ENCODE data around the gene SLC19A1.

SLC19A1 gene

GRCh38 chr21:45551783-45552695 is 9.8 kb upstream of the SLC19A1 start:
- Histone ChIP-seq H3K36me3 (ENCODE audit: control insufficient read depth, insufficient read depth, low read length) (no peaks in the 10 kb centered on the region; the same call in 1 of the 2 replicates), H3K4me1 (ENCODE audit: control insufficient read depth, insufficient read depth, low read length) (peaks cover 9% of the 10 kb centered on the region), H3K9me3 (ENCODE audit: control insufficient read depth, insufficient read depth, low read length) (no peaks in the 10 kb centered on the region), H3K27me3 (ENCODE audit: control insufficient read depth, insufficient read depth, low read length) (no peaks in the 10 kb centered on the region), H3K4me3 (ENCODE audit: low read length) (no peak overlapping the region), H3K27ac (ENCODE audit: low read length) (no peak overlapping the region)
- DNase-seq (ENCODE audit: low read depth, low spot score) = no peak
- WGBS (ENCODE audit: insufficient coverage, insufficient read length) = no CpG with 5 or more reads among the region's 35 CpGs

- Histone ChIP-seq H3K4me3 (ENCODE audit: low read length) (no peak overlapping the region), H3K27ac (ENCODE audit: low read length) (no peak overlapping the region), H3K27me3 (ENCODE audit: control insufficient read depth, insufficient read depth, low read length) (no peaks in the 10 kb centered on the region), H3K9me3 (ENCODE audit: control insufficient read depth, insufficient read depth, low read length) (no peaks in the 10 kb centered on the region), H3K36me3 (ENCODE audit: control insufficient read depth, insufficient read depth, low read length) (no peaks in the 10 kb centered on the region; the same call in 1 of the 2 replicates), H3K4me1 (ENCODE audit: control insufficient read depth, insufficient read depth, low read length) (peaks cover 9% of the 10 kb centered on the region)
- WGBS (ENCODE audit: insufficient coverage, insufficient read length) = 100% methylated on average over 2 of the region's 8 CpGs
- DNase-seq (ENCODE audit: low read depth, low spot score) = no peak
Observed at GRCh38 chr21:45551316-45551715, 9.1 kb upstream of the SLC19A1 start.

- peaks cover 7% of the 10 kb centered on the region for H3K4me1 ChIP-seq (ENCODE audit: control insufficient read depth, insufficient read depth, low read length)
- no peak overlapping the region for H3K4me3 ChIP-seq (ENCODE audit: low read length)
- no peaks in the 10 kb centered on the region for H3K27me3 ChIP-seq (ENCODE audit: control insufficient read depth, insufficient read depth, low read length)
- H3K27ac ChIP-seq (ENCODE audit: low read length) = no peak overlapping the region
- no peak for DNase-seq (ENCODE audit: low read depth, low spot score)
- H3K9me3 ChIP-seq (ENCODE audit: control insufficient read depth, insufficient read depth, low read length) = no peaks in the 10 kb centered on the region
- 100% methylated on average over 1 of the region's 17 CpGs for WGBS (ENCODE audit: insufficient coverage, insufficient read length)
- H3K36me3 ChIP-seq (ENCODE audit: control insufficient read depth, insufficient read depth, low read length) = no peaks in the 10 kb centered on the region; the same call in 1 of the 2 replicates
Observed at GRCh38 chr21:45550522-45551210, 8.4 kb upstream of the SLC19A1 start.

- no peaks in the 10 kb centered on the region; the same call in 1 of the 2 replicates for H3K36me3 ChIP-seq (ENCODE audit: control insufficient read depth, insufficient read depth, low read length)
- no CpG with 5 or more reads among the region's 15 CpGs for WGBS (ENCODE audit: insufficient coverage, insufficient read length)
- peaks cover 7% of the 10 kb centered on the region for H3K4me1 ChIP-seq (ENCODE audit: control insufficient read depth, insufficient read depth, low read length)
- H3K9me3 ChIP-seq (ENCODE audit: control insufficient read depth, insufficient read depth, low read length) = no peaks in the 10 kb centered on the region
- H3K27me3 ChIP-seq (ENCODE audit: control insufficient read depth, insufficient read depth, low read length) = no peaks in the 10 kb centered on the region
- DNase-seq (ENCODE audit: low read depth, low spot score) = no peak
- H3K27ac ChIP-seq (ENCODE audit: low read length) = no peak overlapping the region
- no peak overlapping the region for H3K4me3 ChIP-seq (ENCODE audit: low read length)
Observed at GRCh38 chr21:45549626-45550463, 7.6 kb upstream of the SLC19A1 start.

- DNase-seq (ENCODE audit: low read depth, low spot score) = no peak
- H3K4me3 ChIP-seq (ENCODE audit: low read length) = no peak overlapping the region
- H3K9me3 ChIP-seq (ENCODE audit: control insufficient read depth, insufficient read depth, low read length) = no peaks in the 10 kb centered on the region
- H3K27me3 ChIP-seq (ENCODE audit: control insufficient read depth, insufficient read depth, low read length) = no peaks in the 10 kb centered on the region
- WGBS (ENCODE audit: insufficient coverage, insufficient read length) = no CpG with 5 or more reads among the region's 9 CpGs
- H3K4me1 ChIP-seq (ENCODE audit: control insufficient read depth, insufficient read depth, low read length) = peaks cover 7% of the 10 kb centered on the region
- no peaks in the 10 kb centered on the region; the same call in 1 of the 2 replicates for H3K36me3 ChIP-seq (ENCODE audit: control insufficient read depth, insufficient read depth, low read length)
- no peak overlapping the region for H3K27ac ChIP-seq (ENCODE audit: low read length)
Observed at GRCh38 chr21:45548711-45549491, 6.7 kb upstream of the SLC19A1 start.

- Histone ChIP-seq H3K27me3 (ENCODE audit: control insufficient read depth, insufficient read depth, low read length) (no peaks in the 10 kb centered on the region), H3K27ac (ENCODE audit: low read length) (no peak overlapping the region), H3K4me3 (ENCODE audit: low read length) (no peak overlapping the region), H3K36me3 (ENCODE audit: control insufficient read depth, insufficient read depth, low read length) (no peaks in the 10 kb centered on the region; the same call in 1 of the 2 replicates), H3K9me3 (ENCODE audit: control insufficient read depth, insufficient read depth, low read length) (no peaks in the 10 kb centered on the region), H3K4me1 (ENCODE audit: control insufficient read depth, insufficient read depth, low read length) (peaks cover 7% of the 10 kb centered on the region)
- no CpG with 5 or more reads among the region's 3 CpGs for WGBS (ENCODE audit: insufficient coverage, insufficient read length)
- no peak for DNase-seq (ENCODE audit: low read depth, low spot score)
Observed at GRCh38 chr21:45547545-45547900, 5.3 kb upstream of the SLC19A1 start.

- Histone ChIP-seq H3K9me3 (ENCODE audit: control insufficient read depth, insufficient read depth, low read length) (no peaks in the 10 kb centered on the region), H3K27me3 (ENCODE audit: control insufficient read depth, insufficient read depth, low read length) (no peaks in the 10 kb centered on the region), H3K4me3 (ENCODE audit: low read length) (no peak overlapping the region), H3K27ac (ENCODE audit: low read length) (no peak overlapping the region), H3K4me1 (ENCODE audit: control insufficient read depth, insufficient read depth, low read length) (peaks cover 7% of the 10 kb centered on the region), H3K36me3 (ENCODE audit: control insufficient read depth, insufficient read depth, low read length) (no peaks in the 10 kb centered on the region; the same call in 1 of the 2 replicates)
- DNase-seq (ENCODE audit: low read depth, low spot score) = no peak
- WGBS (ENCODE audit: insufficient coverage, insufficient read length) = no CpG with 5 or more reads among the region's 16 CpGs
Observed at GRCh38 chr21:45546636-45547544, 4.7 kb upstream of the SLC19A1 start.

GRCh38 chr21:45545691-45546531 is 3.7 kb upstream of the SLC19A1 start:
- Histone ChIP-seq H3K9me3 (ENCODE audit: control insufficient read depth, insufficient read depth, low read length) (no peaks in the 10 kb centered on the region), H3K4me3 (ENCODE audit: low read length) (no peak overlapping the region), H3K4me1 (ENCODE audit: control insufficient read depth, insufficient read depth, low read length) (peaks cover 7% of the 10 kb centered on the region), H3K36me3 (ENCODE audit: control insufficient read depth, insufficient read depth, low read length) (no peaks in the 10 kb centered on the region), H3K27ac (ENCODE audit: low read length) (no peak overlapping the region), H3K27me3 (ENCODE audit: control insufficient read depth, insufficient read depth, low read length) (no peaks in the 10 kb centered on the region)
- no peak for DNase-seq (ENCODE audit: low read depth, low spot score)
- no CpG with 5 or more reads among the region's 22 CpGs for WGBS (ENCODE audit: insufficient coverage, insufficient read length)
